ENCODE results near the gene JMJD1C. TPM values are rescaled to one million over a fixed set of nuclear protein-coding genes. Genes with fewer than 3 reads are reported as not detected.

Gene JMJD1C
- total RNA-seq, 1 experiment from 2014 or later, result 108 TPM

DNA sequence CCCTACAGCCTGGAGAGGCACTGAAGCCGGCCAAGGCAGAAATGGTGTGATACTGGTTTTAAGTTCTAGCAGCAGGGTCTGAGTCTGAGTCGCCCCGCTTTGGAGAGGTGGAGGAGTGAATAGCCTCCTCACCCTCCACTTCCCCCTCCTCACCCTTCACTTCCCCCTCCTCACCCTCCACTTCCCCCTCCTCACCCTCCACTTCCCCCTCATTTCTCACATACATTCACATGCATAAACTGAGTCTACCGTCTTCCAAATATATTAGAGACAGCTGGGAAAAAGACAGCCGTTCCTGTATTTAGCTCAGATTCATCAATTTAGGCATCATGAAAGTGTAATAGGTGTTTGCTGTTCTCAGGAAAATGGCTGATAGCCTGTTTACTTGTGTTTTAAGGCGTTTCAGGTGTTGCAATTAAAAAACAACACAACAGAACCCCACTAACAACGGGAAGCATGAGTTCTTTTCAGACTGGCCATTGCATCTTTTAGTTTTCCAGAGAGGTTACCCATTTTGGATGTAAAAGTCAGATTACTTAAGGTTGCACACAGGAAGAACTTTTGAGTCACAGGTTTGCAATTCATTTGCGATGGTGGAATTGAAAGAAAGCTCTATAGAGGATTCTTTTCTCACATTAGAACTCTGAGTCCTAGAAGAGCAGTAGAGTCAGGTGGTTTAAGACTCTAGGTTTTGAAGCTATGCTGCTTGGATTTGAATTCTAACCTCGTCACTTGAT is 331.8 kb downstream of the JMJD1C start:
- no peak for DNase-seq
- H3K27me3 ChIP-seq (ENCODE audit: control insufficient read depth, insufficient read depth, low read length), result no peaks in the 10 kb centered on the region
- H3K36me3 ChIP-seq (replicated peaks; ENCODE audit: control insufficient read depth, insufficient read depth, low read length), result no peaks in the 10 kb centered on the region
- H3K4me3 ChIP-seq (ENCODE audit: insufficient read depth, low read depth, low read length), result peak overlapping the region; percentile 91

- peak; percentile 94 for DNase-seq
- H3K36me3 ChIP-seq (replicated peaks; ENCODE audit: control insufficient read depth, insufficient read depth, low read length), result no peaks in the 10 kb centered on the region
- no peaks in the 10 kb centered on the region for H3K27me3 ChIP-seq (ENCODE audit: control insufficient read depth, insufficient read depth, low read length)
- peak within 1 kb of the TSS; percentile 91 for H3K4me3 ChIP-seq (ENCODE audit: insufficient read depth, low read depth, low read length)
Measured at GRCh38 chr10:63133056-63133820, 332.5 kb downstream of the JMJD1C start, which contains the start of gene NRBF2. Gene NRBF2, plus strand, starts transcription at chr10:63133328. Its CDS starts 143 bp downstream, at chr10:63133471.

DNA sequence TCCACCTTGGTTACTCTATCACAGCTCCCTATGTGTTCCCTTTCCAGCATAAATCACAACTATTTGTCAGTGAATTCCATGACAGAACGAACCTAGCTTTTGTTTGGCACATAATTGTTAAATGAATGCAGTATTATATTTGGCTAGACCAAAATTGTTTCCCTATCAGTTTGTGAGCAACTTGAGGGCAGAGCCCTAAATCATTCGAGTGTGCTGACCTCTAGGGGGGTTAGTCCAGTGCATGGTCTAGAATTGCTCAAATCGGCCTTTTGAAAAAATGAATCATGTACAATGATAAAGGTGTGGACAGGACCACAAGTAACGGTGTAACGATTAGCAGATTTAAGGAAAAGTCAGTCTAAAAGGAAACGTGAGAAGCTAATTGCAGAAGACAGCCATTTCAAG is 333.1 kb downstream of the JMJD1C start:
- no peaks in the 10 kb centered on the region for H3K36me3 ChIP-seq (replicated peaks; ENCODE audit: control insufficient read depth, insufficient read depth, low read length)
- H3K4me3 ChIP-seq (ENCODE audit: insufficient read depth, low read depth, low read length), result no peak overlapping the region
- H3K27me3 ChIP-seq (ENCODE audit: control insufficient read depth, insufficient read depth, low read length), result no peaks in the 10 kb centered on the region
- DNase-seq, result no peak

GRCh38 chr10:63129888-63130287 is 335.9 kb downstream of the JMJD1C start:
- H3K36me3 ChIP-seq (replicated peaks; ENCODE audit: control insufficient read depth, insufficient read depth, low read length), result no peaks in the 10 kb centered on the region
- H3K4me3 ChIP-seq (ENCODE audit: insufficient read depth, low read depth, low read length), result no peak overlapping the region
- DNase-seq, result peak; percentile 35
- no peaks in the 10 kb centered on the region for H3K27me3 ChIP-seq (ENCODE audit: control insufficient read depth, insufficient read depth, low read length)

DNA sequence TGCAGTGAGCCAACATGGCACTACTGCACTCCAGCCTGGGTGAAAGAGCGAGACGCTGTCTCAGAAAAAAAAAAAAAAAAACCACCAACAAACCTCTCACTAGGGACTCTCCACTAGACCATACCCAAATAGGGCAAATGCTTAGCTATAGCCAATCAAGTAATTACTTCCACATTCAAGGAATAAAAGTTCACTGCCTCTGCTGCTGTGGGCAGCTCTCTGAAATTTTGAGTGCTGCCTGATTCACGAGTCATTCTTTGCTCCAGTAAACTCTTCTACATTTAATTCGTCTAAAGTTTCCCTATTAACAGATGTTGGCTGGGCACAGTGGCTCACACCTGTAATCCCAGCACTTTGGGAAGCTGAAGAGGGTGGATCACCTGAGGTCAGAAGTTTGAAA is 337.3 kb downstream of the JMJD1C start:
- Histone ChIP-seq H3K4me3 (ENCODE audit: insufficient read depth, low read depth, low read length) (no peak overlapping the region), H3K27me3 (ENCODE audit: control insufficient read depth, insufficient read depth, low read length) (no peaks in the 10 kb centered on the region), H3K36me3 (replicated peaks; ENCODE audit: control insufficient read depth, insufficient read depth, low read length) (no peaks in the 10 kb centered on the region)
- no peak for DNase-seq

DNA sequence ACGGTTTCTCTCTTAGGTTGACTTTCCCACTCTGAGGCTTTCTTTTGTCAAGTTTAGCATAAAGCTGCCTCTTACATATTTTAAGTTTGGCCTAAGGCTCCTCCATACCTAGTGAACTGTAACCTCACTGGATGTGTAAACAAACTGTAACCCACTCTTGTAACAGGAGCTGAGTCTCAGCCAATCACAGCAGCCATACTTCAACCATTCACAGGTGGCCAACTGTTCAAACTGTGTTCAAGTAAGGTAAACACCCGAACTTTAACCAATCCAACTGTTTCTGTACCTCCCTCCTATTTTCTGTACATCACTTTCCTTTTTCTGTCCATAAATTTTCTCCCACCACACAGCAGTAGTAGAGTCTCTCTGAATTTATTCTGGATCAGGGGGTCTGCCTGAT is 340.3 kb downstream of the JMJD1C start:
- Histone ChIP-seq H3K4me3 (ENCODE audit: insufficient read depth, low read depth, low read length) (no peak overlapping the region), H3K36me3 (replicated peaks; ENCODE audit: control insufficient read depth, insufficient read depth, low read length) (no peaks in the 10 kb centered on the region), H3K27me3 (ENCODE audit: control insufficient read depth, insufficient read depth, low read length) (no peaks in the 10 kb centered on the region)
- DNase-seq, result no peak

- DNase-seq, result no peak
- no peak overlapping the region for H3K4me3 ChIP-seq (ENCODE audit: insufficient read depth, low read depth, low read length)
- H3K27me3 ChIP-seq (ENCODE audit: control insufficient read depth, insufficient read depth, low read length), result no peaks in the 10 kb centered on the region
- H3K36me3 ChIP-seq (replicated peaks; ENCODE audit: control insufficient read depth, insufficient read depth, low read length), result no peaks in the 10 kb centered on the region
Measured at GRCh38 chr10:63123727-63124362, 341.9 kb downstream of the JMJD1C start.

DNA sequence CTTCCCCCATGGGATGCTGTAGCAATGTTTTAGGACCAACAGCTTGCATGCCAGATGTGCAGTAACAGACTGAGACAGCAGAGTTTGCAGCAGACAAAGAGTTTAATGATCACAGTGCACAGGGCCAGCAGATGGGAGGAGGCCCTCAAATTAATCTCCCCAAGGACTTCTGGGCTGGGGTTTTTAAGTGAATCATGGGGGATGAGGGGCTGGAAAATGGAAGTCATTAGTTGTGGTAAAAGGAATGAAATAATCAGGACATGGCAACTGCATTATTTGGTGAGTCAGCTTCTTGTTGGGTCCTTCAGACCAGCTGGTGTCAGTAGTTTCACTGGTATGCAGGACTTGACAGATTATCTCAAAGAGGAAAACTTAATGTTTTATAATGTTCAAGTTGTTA is 345.2 kb downstream of the JMJD1C start:
- H3K27me3 ChIP-seq (ENCODE audit: control insufficient read depth, insufficient read depth, low read length), result no peaks in the 10 kb centered on the region
- no peaks in the 10 kb centered on the region for H3K36me3 ChIP-seq (replicated peaks; ENCODE audit: control insufficient read depth, insufficient read depth, low read length)
- no peak for DNase-seq
- no peak overlapping the region for H3K4me3 ChIP-seq (ENCODE audit: insufficient read depth, low read depth, low read length)

DNA sequence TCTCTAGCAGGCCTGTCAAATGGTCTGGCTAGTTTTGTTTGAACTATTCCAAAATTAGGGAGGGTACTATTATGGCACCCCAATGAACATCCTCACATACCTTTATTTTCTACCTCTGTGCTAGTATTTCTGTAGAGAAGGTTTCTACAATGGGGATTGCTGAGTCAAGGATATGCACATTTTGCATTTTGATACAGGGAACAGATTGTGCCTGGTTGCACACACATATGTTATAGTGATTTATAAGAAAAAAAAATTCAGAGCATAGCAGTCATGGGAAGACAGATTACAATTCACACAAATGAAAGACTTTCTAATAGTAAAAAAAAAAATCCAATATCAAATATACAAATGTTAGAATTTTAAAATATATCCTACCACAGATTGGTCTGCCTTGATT is 346.7 kb downstream of the JMJD1C start:
- Histone ChIP-seq H3K27me3 (ENCODE audit: control insufficient read depth, insufficient read depth, low read length) (no peaks in the 10 kb centered on the region), H3K36me3 (replicated peaks; ENCODE audit: control insufficient read depth, insufficient read depth, low read length) (no peaks in the 10 kb centered on the region), H3K4me3 (ENCODE audit: insufficient read depth, low read depth, low read length) (no peak overlapping the region)
- no peak for DNase-seq

Other genes with a start within 250 kb of the JMJD1C start
- 16.1 and 24.5 TPM in 2 replicates for gene REEP3, start 55.4 kb upstream of the JMJD1C start, total RNA-seq (2014; rRNA removed; shearing (Covaris generic))